Natural killer cell treated with Interleukin-12 subunit alpha and Interleukin-12 subunit beta and Interleukin-15 and Interleukin-18, amount 100 ng/mL, for 72 hours (primary cell): ENCODE results near the gene SGCD. TPM values are rescaled to one million over a fixed set of nuclear protein-coding genes. Genes with fewer than 3 reads are reported as not detected.

Experiments
- ATAC-seq, 2 donors: fragments of 150-1000 bp; cut with Tn5 transposase in 1 of 2; sonication (Bioruptor Pico), chemical (Tn5 transposase) in 1 of 2; 2 replicates each; pipeline ENCODE4 v1.10.0; 2021
- DNase-seq: peaks from one replicate; pipeline ENCODE4 v3.0.0; 2022; ENCODE audit warnings: low spot score
- H3K27ac Mint-ChIP-seq, 2 donors: 1 replicate in 1 of 2; 2 replicates in 1 of 2; pipeline ENCODE4 v1.8.0; 2022; ENCODE audit warnings: mixed read lengths in 2 of 2, mild to moderate bottlenecking in 1 of 2, moderate library complexity in 1 of 2
- H3K27me3 Mint-ChIP-seq, 2 donors: 1 replicate in 1 of 2; 2 replicates in 1 of 2; pipeline ENCODE4 v1.8.0; 2022; ENCODE audit warnings: mixed read lengths in 2 of 2
- H3K36me3 Mint-ChIP-seq: one replicate; pipeline ENCODE4 v1.8.0; 2022; ENCODE audit warnings: mixed read lengths
- H3K4me1 Mint-ChIP-seq, 2 donors: 1 replicate in 1 of 2; 2 replicates in 1 of 2; pipeline ENCODE4 v1.8.0; 2022; ENCODE audit warnings: low read depth in 2 of 2, mixed read lengths in 2 of 2, mild to moderate bottlenecking in 1 of 2
- H3K4me3 Mint-ChIP-seq: one replicate; pipeline ENCODE4 v1.8.0; 2022; ENCODE audit warnings: mixed read lengths
- H3K9me3 Mint-ChIP-seq: 2 replicates; pipeline ENCODE4 v1.8.0; 2022; ENCODE audit warnings: mixed read lengths
- total RNA-seq, 2 donors: library from RNA; stranded (reverse); gene quantifications; one replicate each; pipeline ENCODE4 v1.2.3, GENCODE V29; 2022

Gene SGCD
- total RNA-seq, 2 donors from 2014 or later = 0.20 TPM; not detected in 1

GRCh38 chr5:156685481-156685880, 358.5 kb downstream of the SGCD start:
- H3K27ac Mint-ChIP-seq = no peak overlapping the region
- ATAC-seq (no peak), DNase-seq (no peak)
- peaks cover 50 to 61% of the 10 kb centered on the region in 2 donors for H3K27me3 Mint-ChIP-seq
- no peaks in the 10 kb centered on the region for H3K9me3 Mint-ChIP-seq
- no peaks in the 10 kb centered on the region for H3K4me1 Mint-ChIP-seq
- H3K4me3 Mint-ChIP-seq = no peak overlapping the region
- H3K36me3 Mint-ChIP-seq = no peaks in the 10 kb centered on the region

DNA sequence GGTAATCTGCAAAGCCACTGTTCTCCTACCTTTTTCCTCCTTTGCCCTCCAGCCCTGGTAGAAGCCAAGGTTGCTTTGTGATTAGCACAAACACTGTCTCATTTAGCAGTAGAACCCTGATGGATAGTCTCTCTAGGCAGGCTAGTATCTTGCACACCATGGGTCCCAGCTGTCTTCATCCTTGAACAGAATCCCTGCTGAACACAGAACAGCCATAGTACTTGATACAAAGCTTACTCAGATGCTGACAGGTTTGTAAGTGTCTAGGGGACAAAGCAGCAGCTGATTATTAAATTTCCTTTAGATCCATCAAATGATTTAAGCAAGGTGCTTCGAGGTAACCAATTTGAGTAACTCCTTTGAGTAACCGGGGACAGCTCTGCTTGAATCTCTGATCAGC, 359.4 kb downstream of the SGCD start:
- no peak for ATAC-seq
- Mint-ChIP-seq H3K27me3 (peaks cover 48 to 65% of the 10 kb centered on the region in 2 donors), H3K9me3 (no peaks in the 10 kb centered on the region)

DNA sequence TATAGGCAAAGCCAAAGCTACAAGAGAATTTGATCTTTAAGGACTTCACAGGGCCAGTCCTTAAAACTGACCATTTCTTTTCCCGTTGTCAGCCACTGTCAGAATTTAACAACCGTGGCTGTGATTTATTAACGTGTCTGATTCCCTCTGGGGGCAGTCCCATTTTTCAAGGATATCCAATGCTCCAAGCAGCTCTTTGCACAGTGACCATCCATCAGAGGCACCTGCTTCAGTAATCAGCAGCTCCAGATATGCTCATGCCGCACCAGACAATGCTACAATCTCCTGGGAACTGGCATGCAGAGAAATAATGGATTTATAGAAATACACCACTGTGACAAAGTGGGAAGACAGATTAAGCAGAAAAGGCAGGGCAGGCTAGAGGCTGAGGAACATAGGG, 359.8 kb downstream of the SGCD start:
- DNase-seq = no peak
- ATAC-seq = no peak
- H3K36me3 Mint-ChIP-seq = no peaks in the 10 kb centered on the region
- no peaks in the 10 kb centered on the region for H3K9me3 Mint-ChIP-seq
- H3K27ac Mint-ChIP-seq = no peak overlapping the region
- peaks cover 46 to 65% of the 10 kb centered on the region in 2 donors for H3K27me3 Mint-ChIP-seq
- H3K4me3 Mint-ChIP-seq = no peak overlapping the region
- no peaks in the 10 kb centered on the region for H3K4me1 Mint-ChIP-seq

More for the DNA sequence above, 359.4 kb downstream of the SGCD start:
- no peak overlapping the region for H3K27ac Mint-ChIP-seq
- no peaks in the 10 kb centered on the region for H3K36me3 Mint-ChIP-seq
- DNase-seq = no peak
- no peak overlapping the region for H3K4me3 Mint-ChIP-seq
- no peaks in the 10 kb centered on the region for H3K4me1 Mint-ChIP-seq

DNA sequence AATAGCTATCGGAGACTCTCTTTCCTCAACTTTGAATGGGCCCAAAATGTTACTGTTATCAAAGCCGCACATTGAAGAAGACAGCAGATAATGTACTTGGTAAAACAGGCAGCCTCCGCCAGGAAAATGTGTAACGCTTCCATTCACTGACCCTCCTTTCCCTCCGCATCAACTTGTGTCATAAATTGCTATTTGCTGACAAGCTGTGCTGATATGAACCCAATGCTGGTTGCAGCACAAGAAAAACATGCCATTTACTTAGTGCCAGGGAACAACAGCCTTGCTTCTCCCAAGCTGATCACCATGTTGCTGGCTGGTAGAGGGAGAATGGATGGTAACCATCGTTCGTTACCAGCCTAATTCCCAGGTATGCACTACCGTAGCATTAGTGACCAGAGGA, 360.6 kb downstream of the SGCD start:
- H3K9me3 Mint-ChIP-seq = no peaks in the 10 kb centered on the region
- DNase-seq (no peak), ATAC-seq (no peak)
- H3K27me3 Mint-ChIP-seq = peaks cover 44 to 61% of the 10 kb centered on the region in 2 donors
- no peaks in the 10 kb centered on the region for H3K4me1 Mint-ChIP-seq
- H3K27ac Mint-ChIP-seq = no peak overlapping the region
- H3K36me3 Mint-ChIP-seq = no peaks in the 10 kb centered on the region
- H3K4me3 Mint-ChIP-seq = no peak overlapping the region

- H3K27me3 Mint-ChIP-seq = peaks cover 24 to 35% of the 10 kb centered on the region in 2 donors
- DNase-seq (no peak), ATAC-seq (no peak)
- H3K4me3 Mint-ChIP-seq = no peak overlapping the region
- H3K4me1 Mint-ChIP-seq = no peaks in the 10 kb centered on the region
- no peaks in the 10 kb centered on the region for H3K9me3 Mint-ChIP-seq
- no peaks in the 10 kb centered on the region for H3K36me3 Mint-ChIP-seq
- H3K27ac Mint-ChIP-seq = no peak overlapping the region
Measured at GRCh38 chr5:156691572-156691971, 364.6 kb downstream of the SGCD start.

DNA sequence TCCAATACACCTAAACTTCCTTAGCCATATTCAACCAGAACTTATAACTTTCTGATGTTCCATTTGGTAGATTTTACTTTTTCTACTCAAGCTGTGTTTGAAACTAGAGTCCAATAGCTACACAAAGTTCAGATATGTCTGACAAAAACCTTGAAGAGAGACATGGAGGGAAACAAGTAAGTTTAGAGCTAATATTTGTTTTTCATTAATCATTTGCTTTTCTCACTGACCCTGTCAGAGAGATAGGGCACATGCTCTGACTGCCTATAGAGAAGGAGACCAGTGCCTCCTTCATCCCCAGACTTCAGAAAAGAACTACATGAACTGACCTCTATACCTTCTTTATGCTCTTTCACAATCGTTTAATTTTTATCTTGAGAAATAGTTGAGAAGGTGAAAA, 366.1 kb downstream of the SGCD start:
- no peaks in the 10 kb centered on the region for H3K9me3 Mint-ChIP-seq
- no peak overlapping the region for H3K4me3 Mint-ChIP-seq
- DNase-seq (no peak), ATAC-seq (no peak)
- H3K4me1 Mint-ChIP-seq = no peaks in the 10 kb centered on the region
- H3K27ac Mint-ChIP-seq = no peak overlapping the region
- no peaks in the 10 kb centered on the region for H3K36me3 Mint-ChIP-seq
- H3K27me3 Mint-ChIP-seq = peaks cover 21 to 22% of the 10 kb centered on the region in 2 donors

DNA sequence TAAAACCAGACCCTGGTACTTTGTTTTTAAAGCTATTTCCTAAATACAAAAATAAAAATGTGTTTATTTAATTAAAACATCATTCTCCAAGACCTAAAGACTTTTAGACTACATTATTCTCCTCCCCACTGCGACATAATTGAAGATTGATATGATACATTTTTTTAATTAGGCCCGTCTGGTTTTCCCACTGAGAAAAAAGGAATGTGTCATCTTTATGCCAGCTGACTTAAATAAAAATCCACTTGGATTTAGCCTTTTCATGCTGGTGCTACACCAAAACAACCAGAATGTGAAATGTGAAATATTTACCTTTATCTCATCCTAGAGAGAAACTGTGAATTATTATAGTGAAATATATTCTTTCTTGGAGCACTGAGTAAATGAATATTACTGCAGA, 367.6 kb downstream of the SGCD start:
- peaks cover 12 to 15% of the 10 kb centered on the region in 2 donors for H3K27me3 Mint-ChIP-seq
- no peak overlapping the region for H3K27ac Mint-ChIP-seq
- no peak for DNase-seq
- H3K9me3 Mint-ChIP-seq = no peaks in the 10 kb centered on the region
- no peaks in the 10 kb centered on the region for H3K4me1 Mint-ChIP-seq
- no peak overlapping the region for H3K4me3 Mint-ChIP-seq
- ATAC-seq = no peak
- no peaks in the 10 kb centered on the region for H3K36me3 Mint-ChIP-seq

DNA sequence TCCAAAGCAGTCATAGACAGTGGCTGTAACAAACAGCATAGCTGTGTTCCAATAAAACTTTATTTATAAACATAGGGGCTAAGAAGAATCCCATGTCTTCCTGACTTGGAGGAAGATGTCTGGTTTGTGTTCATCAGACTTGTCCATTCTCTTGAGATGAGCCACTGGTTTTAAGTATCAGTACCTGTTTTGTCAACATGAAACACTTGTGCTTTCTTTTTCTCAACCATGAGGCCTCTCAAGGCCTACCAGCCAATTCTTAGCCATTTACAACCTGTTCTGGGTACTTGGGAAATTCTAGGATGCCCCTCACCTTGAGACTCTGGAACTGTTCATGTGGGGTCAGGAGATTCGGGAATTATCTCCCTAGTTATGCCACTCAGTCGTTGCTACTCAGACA, 368.8 kb downstream of the SGCD start:
- Mint-ChIP-seq H3K9me3 (peaks cover 2% of the 10 kb centered on the region), H3K36me3 (no peaks in the 10 kb centered on the region), H3K27me3 (peaks cover 9 to 15% of the 10 kb centered on the region in 2 donors), H3K4me1 (no peaks in the 10 kb centered on the region), H3K4me3 (no peak overlapping the region), H3K27ac (no peak overlapping the region)
- no peak for DNase-seq
- ATAC-seq = no peak

GRCh38 chr5:156698323-156698722, 371.4 kb downstream of the SGCD start:
- Mint-ChIP-seq H3K4me3 (no peak overlapping the region), H3K9me3 (peaks cover 2% of the 10 kb centered on the region), H3K27me3 (peaks cover 12 to 20% of the 10 kb centered on the region in 2 donors), H3K4me1 (no peaks in the 10 kb centered on the region), H3K27ac (no peak overlapping the region), H3K36me3 (no peaks in the 10 kb centered on the region)
- DNase-seq (no peak), ATAC-seq (no peak)

- Mint-ChIP-seq H3K27ac (no peak overlapping the region), H3K27me3 (peaks cover 13 to 20% of the 10 kb centered on the region in 2 donors), H3K4me3 (no peak overlapping the region), H3K36me3 (no peaks in the 10 kb centered on the region), H3K9me3 (peaks cover 2% of the 10 kb centered on the region), H3K4me1 (no peaks in the 10 kb centered on the region)
- no peak for DNase-seq
- no peak for ATAC-seq
Measured at GRCh38 chr5:156699147-156699546, 372.2 kb downstream of the SGCD start.

DNA sequence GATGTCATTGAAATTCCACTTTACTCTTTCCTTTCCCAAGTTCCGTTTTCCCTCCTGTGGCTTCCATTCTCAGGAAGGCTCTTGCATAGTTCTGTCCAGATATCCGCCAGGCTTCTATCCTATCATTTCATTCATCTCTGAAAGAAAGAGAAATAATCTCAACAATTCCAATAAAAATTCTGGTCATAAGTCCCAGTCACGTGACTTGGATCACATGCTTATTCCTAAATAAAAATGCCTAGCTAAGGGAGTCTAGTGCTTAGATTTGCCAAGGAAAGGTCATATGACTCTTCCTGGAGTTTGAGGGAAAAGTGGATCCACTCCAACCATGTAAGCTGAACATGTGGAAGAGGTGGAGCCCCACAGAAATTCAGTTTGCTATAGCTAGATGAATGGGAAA, 377.2 kb downstream of the SGCD start:
- H3K4me3 Mint-ChIP-seq = no peak overlapping the region
- H3K4me1 Mint-ChIP-seq = no peaks in the 10 kb centered on the region
- peaks cover 26 to 43% of the 10 kb centered on the region in 2 donors for H3K27me3 Mint-ChIP-seq
- H3K27ac Mint-ChIP-seq = no peak overlapping the region
- peaks cover 2% of the 10 kb centered on the region for H3K9me3 Mint-ChIP-seq
- DNase-seq (no peak), ATAC-seq (no peak)
- no peaks in the 10 kb centered on the region for H3K36me3 Mint-ChIP-seq

GRCh38 chr5:156706631-156707030, 379.7 kb downstream of the SGCD start:
- DNase-seq (no peak), ATAC-seq (no peak)
- H3K4me3 Mint-ChIP-seq = no peak overlapping the region
- no peaks in the 10 kb centered on the region for H3K9me3 Mint-ChIP-seq
- H3K4me1 Mint-ChIP-seq = no peaks in the 10 kb centered on the region
- peaks cover 6% of the 10 kb centered on the region for H3K36me3 Mint-ChIP-seq
- H3K27me3 Mint-ChIP-seq = peaks cover 29 to 46% of the 10 kb centered on the region in 2 donors
- no peak overlapping the region for H3K27ac Mint-ChIP-seq

GRCh38 chr5:156707750-156708149, 380.8 kb downstream of the SGCD start:
- peaks cover 32 to 46% of the 10 kb centered on the region in 2 donors for H3K27me3 Mint-ChIP-seq
- no peaks in the 10 kb centered on the region for H3K9me3 Mint-ChIP-seq
- H3K27ac Mint-ChIP-seq = no peak overlapping the region
- H3K36me3 Mint-ChIP-seq = peaks cover 6% of the 10 kb centered on the region
- H3K4me3 Mint-ChIP-seq = no peak overlapping the region
- H3K4me1 Mint-ChIP-seq = no peaks in the 10 kb centered on the region
- DNase-seq = no peak
- no peak for ATAC-seq

- peaks cover 0 to 4% of the 10 kb centered on the region in 2 donors for H3K4me1 Mint-ChIP-seq
- H3K27ac Mint-ChIP-seq = no peak overlapping the region
- peaks cover 14% of the 10 kb centered on the region in 2 donors for H3K27me3 Mint-ChIP-seq
- ATAC-seq (no peak), DNase-seq (no peak)
- no peaks in the 10 kb centered on the region for H3K9me3 Mint-ChIP-seq
- peaks cover 5% of the 10 kb centered on the region for H3K36me3 Mint-ChIP-seq
- no peak overlapping the region for H3K4me3 Mint-ChIP-seq
Measured at GRCh38 chr5:156715287-156715686, 388.3 kb downstream of the SGCD start.

GRCh38 chr5:156716591-156717380, 389.8 kb downstream of the SGCD start:
- ATAC-seq (no peak), DNase-seq (no peak)
- H3K27me3 Mint-ChIP-seq = peaks cover 0 to 9% of the 10 kb centered on the region in 2 donors
- H3K27ac Mint-ChIP-seq = no peak overlapping the region
- H3K4me3 Mint-ChIP-seq = no peak overlapping the region
- H3K9me3 Mint-ChIP-seq = no peaks in the 10 kb centered on the region
- H3K36me3 Mint-ChIP-seq = no peaks in the 10 kb centered on the region
- peaks cover 0 to 4% of the 10 kb centered on the region in 2 donors for H3K4me1 Mint-ChIP-seq
